ENCODE data around the gene STK24. TPM values are rescaled to one million over a fixed set of nuclear protein-coding genes. Genes with fewer than 3 reads are reported as not detected.
A peak's percentile ranks its signal among the peaks of the same experiment; 100 is the strongest.

The STK24 gene
- polyA plus RNA-seq, 3 donors, result 14.2 to 59.8 (median 28.9) TPM

- no peak overlapping the region for H3K9ac ChIP-seq (ENCODE audit: insufficient read depth, low read length, poor library complexity, severe bottlenecking)
- peak overlapping the region in 1 of 3 experiments; percentile 65 for H3K4me3 ChIP-seq (replicated peaks in 1 of 3; ENCODE audit: low read depth in 2 of 3, low read length in 3 of 3)
- peaks cover 14 to 22% of the 10 kb centered on the region in 2 donors for H3K36me3 Mint-ChIP-seq
- 48% methylated on average over 3 of the region's 4 CpGs for WGBS (ENCODE audit: insufficient coverage)
- H3K9me3 ChIP-seq (replicated peaks in 1 of 2; ENCODE audit: control insufficient read depth in 1 of 2, insufficient read depth in 1 of 2, low read length in 2 of 2), result no peaks in the 10 kb centered on the region
- peak overlapping the region; percentile 83 to 99 (median 95) for H3K27ac Mint-ChIP-seq
- H3K27ac ChIP-seq (ENCODE audit: low read depth in 1 of 2, low read length in 2 of 2), result peak overlapping the region; percentile 56 to 89
- peaks cover 88% of the 10 kb centered on the region for H3K4me1 Mint-ChIP-seq
- peaks cover 0 to 2% (median 0%) of the 10 kb centered on the region in 7 donors for H3K9me3 Mint-ChIP-seq
- TF ChIP-seq CTCF (IDR thresholded peaks at IDR 0.05), result no peak
- no peaks in the 10 kb centered on the region for H3K27me3 ChIP-seq (ENCODE audit: control insufficient read depth in 2 of 2, insufficient read depth in 2 of 2, low read length in 2 of 2)
- peaks cover 100% of the 10 kb centered on the region for H3K79me2 ChIP-seq (ENCODE audit: insufficient read depth, low read length)
- intact Hi-C loops (cut with micrococcal nuclease), result loop anchor here (1.0 to 10.0 kb wide), 3 partner anchors 8 to 94 kb away; partner anchors contain the start of gene STK24 (in 1 of the 2)
- H3K4me3 Mint-ChIP-seq, result peak overlapping the region; percentile 62 to 82
- peaks cover 62 to 72% of the 10 kb centered on the region in 2 donors for H3K4me1 ChIP-seq (ENCODE audit: control insufficient read depth in 1 of 2, insufficient read depth in 2 of 2, low read length in 2 of 2)
- H4K20me1 ChIP-seq (ENCODE audit: insufficient read depth, low read length), result peaks cover 99% of the 10 kb centered on the region
- no peaks in the 10 kb centered on the region for H3K36me3 ChIP-seq (replicated peaks in 1 of 2; ENCODE audit: control insufficient read depth in 1 of 2, insufficient read depth in 2 of 2, low read length in 2 of 2)
- peak overlapping the region; percentile 68 for H3K4me2 ChIP-seq (replicated peaks; ENCODE audit: extremely low read depth, low read length, poor library complexity, severe bottlenecking)
- DNase-seq, result no peak
- no peak overlapping the region for H2AFZ ChIP-seq (ENCODE audit: insufficient read depth, low read depth, low read length, poor library complexity, severe bottlenecking)
- H3K27me3 Mint-ChIP-seq (ENCODE audit: low read depth in 3 of 3), result peaks cover 0 to 2% (median 0%) of the 10 kb centered on the region in 3 donors
Measured at GRCh38 chr13:98568918-98569317, 8.0 kb downstream of the STK24 start.

DNA sequence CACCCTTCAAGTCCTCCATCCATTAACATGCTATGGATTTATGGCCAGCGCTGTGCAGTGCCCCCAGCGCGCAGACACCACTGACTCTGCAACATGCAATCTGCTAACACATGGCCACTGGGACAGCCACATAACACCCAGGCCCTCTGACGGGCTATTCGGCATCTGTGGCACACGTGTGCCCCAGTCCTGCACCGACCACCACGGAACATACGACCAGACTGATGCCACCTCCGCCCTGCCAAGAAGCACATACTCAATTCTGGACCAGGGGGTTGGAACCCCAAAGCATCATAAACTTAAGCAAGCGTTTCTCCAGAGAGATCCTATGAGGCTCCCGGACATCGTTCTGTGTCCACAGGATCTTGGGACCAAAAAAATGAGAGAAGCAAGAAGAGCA lies 9.8 kb downstream of the STK24 start:
- WGBS (ENCODE audit: insufficient coverage), result over 99% methylated on average over 13 of the region's 13 CpGs
- H3K27ac Mint-ChIP-seq, result peak overlapping the region in 2 of 7 donors; percentile 71 to 95
- H3K9me3 ChIP-seq (replicated peaks in 1 of 2; ENCODE audit: control insufficient read depth in 1 of 2, insufficient read depth in 1 of 2, low read length in 2 of 2), result no peaks in the 10 kb centered on the region
- no peak overlapping the region for H3K9ac ChIP-seq (ENCODE audit: insufficient read depth, low read length, poor library complexity, severe bottlenecking)
- H2AFZ ChIP-seq (ENCODE audit: insufficient read depth, low read depth, low read length, poor library complexity, severe bottlenecking), result no peak overlapping the region
- H3K4me3 ChIP-seq (replicated peaks in 1 of 3; ENCODE audit: low read depth in 2 of 3, low read length in 3 of 3), result no peak overlapping the region
- no peak overlapping the region for H3K4me2 ChIP-seq (replicated peaks; ENCODE audit: extremely low read depth, low read length, poor library complexity, severe bottlenecking)
- intact Hi-C loops (cut with micrococcal nuclease), result loop anchor here in 1 of 2 donors (10.0 kb wide), 1 partner anchor 92 kb away; no protein-coding TSS in a partner anchor
- H3K27me3 Mint-ChIP-seq (ENCODE audit: low read depth in 3 of 3), result peaks cover 0 to 2% (median 0%) of the 10 kb centered on the region in 3 donors
- peaks cover 91% of the 10 kb centered on the region for H3K4me1 Mint-ChIP-seq
- H3K4me3 Mint-ChIP-seq, result no peak overlapping the region
- H3K27me3 ChIP-seq (ENCODE audit: control insufficient read depth in 2 of 2, insufficient read depth in 2 of 2, low read length in 2 of 2), result no peaks in the 10 kb centered on the region
- H3K36me3 ChIP-seq (replicated peaks in 1 of 2; ENCODE audit: control insufficient read depth in 1 of 2, insufficient read depth in 2 of 2, low read length in 2 of 2), result no peaks in the 10 kb centered on the region
- no peak overlapping the region for H3K27ac ChIP-seq (ENCODE audit: low read depth in 1 of 2, low read length in 2 of 2)
- H3K4me1 ChIP-seq (ENCODE audit: control insufficient read depth in 1 of 2, insufficient read depth in 2 of 2, low read length in 2 of 2), result peaks cover 71 to 83% of the 10 kb centered on the region in 2 donors
- peaks cover 100% of the 10 kb centered on the region for H3K79me2 ChIP-seq (ENCODE audit: insufficient read depth, low read length)
- DNase-seq, result no peak
- H4K20me1 ChIP-seq (ENCODE audit: insufficient read depth, low read length), result peaks cover 99% of the 10 kb centered on the region
- TF ChIP-seq CTCF (IDR thresholded peaks at IDR 0.05), result no peak
- peaks cover 14 to 18% of the 10 kb centered on the region in 2 donors for H3K36me3 Mint-ChIP-seq
- H3K9me3 Mint-ChIP-seq, result peaks cover 0 to 2% (median 0%) of the 10 kb centered on the region in 7 donors
